GM12878 (cell line): ENCODE measurements around the gene NFYC. TPM values are rescaled to one million over a fixed set of nuclear protein-coding genes. Genes with fewer than 3 reads are reported as not detected.

Source experiments
- ATAC-seq: fragments of 200-7000 bp; cut with Tn5 transposase; 3 replicates; pipeline ENCODE4 v1.9.1; 2020; ENCODE audit warnings: mild to moderate bottlenecking, moderate library complexity
- BruUV-seq: library from RNA; stranded (reverse); fragments of 400-500 nt; replicated peaks from 2 replicates; lab custom pipeline; 2021; lab: Mats Ljungman, UMichigan
- CTCF ChIA-PET: fragments of 300-600 bp; sonication (Branson Sonifier 250); formaldehyde crosslinking; extraction: SDS; loops from one replicate; lab custom pipeline; 2021; ENCODE audit warnings: inconsistent platforms; lab: Yijun Ruan, JAX
- POLR2A ChIA-PET: fragments of 350-600 bp; formaldehyde crosslinking; extraction: SDS; loops from one replicate; lab custom pipeline; 2021; ENCODE audit warnings: inconsistent platforms; lab: Charles Lee
- RAD21 ChIA-PET: fragments of 300-600 bp; sonication (Branson Sonifier 250); formaldehyde crosslinking; loops from one replicate; lab custom pipeline; 2023; ENCODE audit warnings: antibody characterized with exemption; ENCODE audit not compliant: unreplicated experiment; lab: Charles Lee
- SMC1A ChIA-PET: fragments of 300-600 bp; sonication (Branson Sonifier 250); formaldehyde crosslinking; loops from one replicate; lab custom pipeline; 2023; ENCODE audit not compliant: unreplicated experiment, uncharacterized antibody; lab: Charles Lee
- DNase-seq: peaks from one replicate; pipeline ENCODE4 v3.0.0-alpha.2; 2011; ENCODE audit warnings: low read depth, low spot score
- FAIRE-seq: peaks from 3 replicates; lab custom pipeline; 2011; peaks lifted over from hg19 to GRCh38; lab: Jason Lieb, UNC
- H2AFZ ChIP-seq: 2 replicates; pipeline ENCODE4 v1.6.0; 2011; ENCODE audit warnings: low read depth, low read length, control low read depth; ENCODE audit not compliant: control insufficient read depth
- H3K27ac ChIP-seq: 2 replicates; pipeline ENCODE4 v1.5.1; 2011; ENCODE audit warnings: control low read depth; ENCODE audit not compliant: control insufficient read depth, insufficient read depth
- H3K27me3 ChIP-seq, 2 experiments: replicated peaks in 1 of 2; 2 replicates each; pipeline versions ENCODE4 v1.6.0 to v1.6.1; 2011; ENCODE audit warnings: low read length in 1 of 2; ENCODE audit not compliant: control insufficient read depth in 2 of 2, insufficient read depth in 2 of 2
- H3K36me3 ChIP-seq, 2 experiments: 2 replicates each; pipeline ENCODE4 v1.5.1; 2011; ENCODE audit warnings: low read length in 1 of 2; ENCODE audit not compliant: control insufficient read depth in 2 of 2, insufficient read depth in 2 of 2
- H3K4me1 ChIP-seq: 2 replicates; pipeline ENCODE4 v1.6.1; 2011; ENCODE audit warnings: mild to moderate bottlenecking, low read length, moderate library complexity, mixed read lengths; ENCODE audit not compliant: control insufficient read depth, insufficient read depth
- H3K4me2 ChIP-seq: 2 replicates; pipeline ENCODE4 v1.6.0; 2011; ENCODE audit warnings: control low read depth; ENCODE audit not compliant: control insufficient read depth, insufficient read depth
- H3K4me3 ChIP-seq: fragments of 200-600 bp; sonication (generic); 2 replicates; pipeline ENCODE4 v1.5.1; 2016
- H3K79me2 ChIP-seq: 2 replicates; pipeline ENCODE4 v1.6.0; 2011; ENCODE audit warnings: low read length; ENCODE audit not compliant: control insufficient read depth, insufficient read depth
- H3K9ac ChIP-seq: 2 replicates; pipeline ENCODE4 v1.8.0; 2011; ENCODE audit warnings: low read length, control low read depth, mixed read lengths; ENCODE audit not compliant: control insufficient read depth, insufficient read depth
- H3K9me3 ChIP-seq: replicated peaks from 3 replicates; pipeline ENCODE4 v1.5.1; 2011; ENCODE audit warnings: mild to moderate bottlenecking, low read length; ENCODE audit not compliant: control insufficient read depth, insufficient read depth
- H4K20me1 ChIP-seq: 2 replicates; pipeline ENCODE4 v1.6.0; 2011; ENCODE audit not compliant: control insufficient read depth, insufficient read depth
- BHLHE40 ChIP-seq, 2 experiments: fragments of 450-650 bp in 1 of 2; IDR thresholded peaks; 2 replicates each; pipeline ENCODE4 v1.6.1; 2011 to 2017; ENCODE audit warnings: low read depth in 2 of 2, borderline replicate concordance in 1 of 2, improper control_type of control experiment in 1 of 2, low read length in 1 of 2, mild to moderate bottlenecking in 1 of 2
- E4F1 ChIP-seq: fragments of 450-650 bp; IDR thresholded peaks from 2 replicates; pipeline ENCODE4 v1.6.1; 2018; ENCODE audit warnings: borderline replicate concordance, mild to moderate bottlenecking; ENCODE audit not compliant: partially characterized antibody
- EZH2 ChIP-seq: IDR thresholded peaks from 2 replicates; pipeline ENCODE4 v1.6.1; 2012; ENCODE audit warnings: low read depth, mild to moderate bottlenecking, control low read depth, inconsistent platforms, low read length, borderline replicate concordance; ENCODE audit not compliant: control insufficient read depth
- HDAC6 ChIP-seq: fragments of 200-600 bp; sonication (generic); IDR thresholded peaks from one replicate; pipeline ENCODE4 v1.8.0; 2017; ENCODE audit warnings: antibody characterized with exemption; ENCODE audit not compliant: unreplicated experiment
- HSF1 ChIP-seq: fragments of 150-350 bp; IDR thresholded peaks from 2 replicates; pipeline ENCODE4 v1.6.1; 2014; ENCODE audit warnings: mild to moderate bottlenecking, low read depth, low read length
- IKZF1 ChIP-seq: fragments of 450-650 bp; conservative IDR thresholded peaks from 2 replicates; pipeline ENCODE4 v1.6.1; 2017; ENCODE audit warnings: antibody characterized with exemption, mild to moderate bottlenecking
- KAT2A ChIP-seq: conservative IDR thresholded peaks from 2 replicates; pipeline ENCODE4 v1.6.1; 2011; ENCODE audit warnings: low read depth, low read length; ENCODE audit not compliant: control insufficient read depth
- ZBTB33 ChIP-seq: fragments of 450-650 bp; IDR thresholded peaks from 2 replicates; pipeline ENCODE4 v1.6.1; 2017; ENCODE audit warnings: mild to moderate bottlenecking
- ZNF687 ChIP-seq: fragments of 450-650 bp; IDR thresholded peaks from 2 replicates; pipeline ENCODE4 v1.6.1; 2017; ENCODE audit warnings: mild to moderate bottlenecking, moderate library complexity
- WGBS: methylation state at CpG from one replicate; pipeline ENCODE4 v1.1.6; 2016; ENCODE audit warnings: low lambda C conversion rate; ENCODE audit not compliant: insufficient replicate concordance, insufficient coverage; ENCODE audit errors: missing lambda C conversion rate; 5-methylcytosine and 5-hydroxymethylcytosine counted together
- in situ Hi-C: fragments of 300-500 bp; cut with MboI; formaldehyde crosslinking; loops from 9 replicates; pipeline ENCODE4 v1.14.3; 2018; ENCODE audit warnings: mixed read lengths
- intact Hi-C: fragments of 100-400 bp; cut with micrococcal nuclease; formaldehyde crosslinking; loops from one replicate; pipeline ENCODE4 v1.14.2; 2022; ENCODE audit not compliant: unreplicated experiment
- polyA plus RNA-seq, 11 experiments: library from polyadenylated mRNA; depleted of rRNA in 4 of 11; unstranded in 6 of 11; stranded (reverse) in 5 of 11; fragments of >200 nt; fragmentation: Nextera tagmentation in 4 of 11; fragmentation: Illumina TruSeq in 1 of 11; extraction: Ambion mirVana in 4 of 11; extraction: Trizol in 1 of 11; gene quantifications; 1 replicate in 1 of 11; 2 replicates in 10 of 11; pipeline versions ENCODE4 v1.2.1 to v1.2.3, GENCODE V29; 2011 to 2016; ENCODE audit warnings: inconsistent platforms in 2 of 11, missing spikeins in 2 of 11, low read depth in 1 of 11
- total RNA-seq, 4 experiments: library from RNA; depleted of rRNA in 3 of 4; stranded (reverse); fragments of >200 nt in 3 of 4; fragmentation: Illumina TruSeq in 1 of 4; extraction: Trizol in 1 of 4; gene quantifications; 2 replicates each; pipeline versions ENCODE4 v1.2.1 to v1.2.3, GENCODE V29; 2013 to 2021

Gene NFYC
- total and polyA plus RNA-seq, 10 of the 15 experiments (the other 5 are each of a cell fraction or from before 2014, with no cell fraction given): 4.3 to 84.2 (median 58.3) TPM

- TF ChIP-seq ZNF687 (peak; percentile 91), IKZF1 (no peak), KAT2A (no peak), BHLHE40 (IDR thresholded peaks at IDR 0.05; ENCODE audit: borderline replicate concordance in 1 of 2, low read depth in 2 of 2, low read length in 1 of 2) (peak in 1 of 2 experiments; percentile 21; a peak in 1 of 4 replicates)
Measured at GRCh38 chr1:40808909-40809308, 117.4 kb downstream of the NFYC start (continued).

GRCh38 chr1:40810927-40811326 is 119.4 kb downstream of the NFYC start:
- H3K36me3 ChIP-seq: no peaks in the 10 kb centered on the region
- H3K4me1 ChIP-seq: peaks cover 19% of the 10 kb centered on the region
- H3K4me2 ChIP-seq: no peak overlapping the region
- BruUV-seq: no TSS peak
- no peaks in the 10 kb centered on the region for H3K79me2 ChIP-seq
- SMC1A ChIA-PET: interaction anchor here (1.0 to 2.1 kb wide), 3 partner anchors 10 to 144 kb away, joined by 3 to 5 read pairs (median 5); no protein-coding TSS in a partner anchor
- no peak overlapping the region for H2AFZ ChIP-seq
- WGBS: 58% methylated on average over 5 of the region's 5 CpGs
- no peaks in the 10 kb centered on the region; the same call in 2 of the 3 replicates for H3K9me3 ChIP-seq
- no peak overlapping the region for H3K27ac ChIP-seq
- ATAC-seq (no peak), FAIRE-seq (no peak), DNase-seq (no peak)
- POLR2A ChIA-PET: interaction anchor here (0.7 kb wide), 1 partner anchor 19 kb away, joined by 3 read pairs; no protein-coding TSS in a partner anchor
- H4K20me1 ChIP-seq: no peaks in the 10 kb centered on the region
- intact Hi-C loops (no loop called here), in situ Hi-C loops (no loop called here)
- H3K27me3 ChIP-seq: no peaks in the 10 kb centered on the region
- RAD21 ChIA-PET: no interaction called here
- no peak for TF ChIP-seq EZH2
- TF ChIP-seq HSF1: no peak
- no peak for TF ChIP-seq HDAC6
- no peak for TF ChIP-seq E4F1
- TF ChIP-seq ZBTB33: no peak
- no peak overlapping the region for H3K9ac ChIP-seq
- no peak overlapping the region for H3K4me3 ChIP-seq
- CTCF ChIA-PET: no interaction called here
